HG02623 (cell line): ENCODE results near the gene DUSP2.

Source experiments
- ATAC-seq: cut with Tn5 transposase; IDR thresholded peaks from one replicate; pipeline ENCODE4 v1.9.1; 2021; ENCODE audit warnings: moderate library complexity; ENCODE audit not compliant: unreplicated experiment

The DUSP2 gene

GRCh38 chr2:96116424-96116878 lies 28.8 kb downstream of the DUSP2 start, which contains the start of gene ADRA2B:
TSS of gene ADRA2B (minus strand) at chr2:96116571. CDS start at chr2:96116149, 422 bp downstream.
- peak; percentile 41 for ATAC-seq

- ATAC-seq: no peak
Observed at GRCh38 chr2:96115631-96116423, 29.4 kb downstream of the DUSP2 start.

DNA sequence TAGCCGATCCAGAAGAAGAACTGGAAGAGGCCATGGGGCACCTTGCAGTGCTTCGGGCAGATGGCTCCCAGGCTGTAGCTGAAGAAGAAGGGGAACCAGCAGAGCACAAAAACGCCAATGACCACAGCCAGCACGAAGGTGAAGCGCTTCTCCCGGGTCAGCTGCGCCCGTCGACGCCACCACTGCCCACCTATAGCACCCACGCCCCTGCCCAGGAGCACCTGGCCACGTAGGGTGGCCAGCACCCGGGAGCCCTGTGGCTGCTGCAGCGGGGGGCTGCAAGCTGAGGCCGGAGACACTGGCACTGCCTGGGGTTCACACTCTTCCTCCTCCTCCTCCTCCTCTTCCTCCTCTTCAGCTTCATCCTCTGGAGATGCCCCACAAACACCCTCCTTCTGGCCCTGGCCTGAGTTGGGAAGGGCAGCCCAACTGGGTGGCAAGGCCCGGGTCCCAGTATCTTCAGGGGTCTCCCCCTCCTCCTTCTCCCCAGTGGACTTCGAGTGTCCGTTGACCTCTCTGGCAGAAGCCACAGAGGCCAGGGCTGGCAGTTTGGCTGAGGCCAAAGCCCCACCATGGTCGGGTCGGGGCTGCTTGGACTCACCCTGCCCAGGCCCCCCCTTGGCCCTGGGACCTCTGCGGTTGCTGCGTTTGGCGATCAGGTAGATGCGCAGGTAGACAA lies 30.2 kb downstream of the DUSP2 start:
- no peak for ATAC-seq

- ATAC-seq: no peak
Observed at GRCh38 chr2:96114546-96114902, 30.7 kb downstream of the DUSP2 start.

DNA sequence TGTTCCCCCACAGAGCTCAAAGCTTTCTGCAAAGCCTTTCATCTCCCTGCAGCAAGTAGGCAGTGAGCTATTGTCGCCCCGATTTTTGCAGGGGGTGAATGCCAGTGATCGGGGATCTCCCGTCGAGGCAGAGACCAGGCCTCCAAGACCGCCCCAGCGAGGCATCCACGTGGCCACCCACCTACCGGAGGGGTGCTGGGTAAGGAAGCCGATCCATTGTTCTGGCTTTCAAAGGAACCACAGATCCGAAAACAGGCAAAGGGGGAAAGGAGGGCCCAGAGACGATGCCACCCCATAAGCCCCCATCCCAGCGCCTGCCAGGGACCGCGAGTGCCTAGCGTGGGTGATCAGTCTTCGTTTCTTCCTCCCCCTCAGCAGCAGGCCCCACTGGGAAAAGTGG lies 31.3 kb downstream of the DUSP2 start:
- no peak for ATAC-seq

- no peak for ATAC-seq
Observed at GRCh38 chr2:96113367-96113677, 31.9 kb downstream of the DUSP2 start.

DNA sequence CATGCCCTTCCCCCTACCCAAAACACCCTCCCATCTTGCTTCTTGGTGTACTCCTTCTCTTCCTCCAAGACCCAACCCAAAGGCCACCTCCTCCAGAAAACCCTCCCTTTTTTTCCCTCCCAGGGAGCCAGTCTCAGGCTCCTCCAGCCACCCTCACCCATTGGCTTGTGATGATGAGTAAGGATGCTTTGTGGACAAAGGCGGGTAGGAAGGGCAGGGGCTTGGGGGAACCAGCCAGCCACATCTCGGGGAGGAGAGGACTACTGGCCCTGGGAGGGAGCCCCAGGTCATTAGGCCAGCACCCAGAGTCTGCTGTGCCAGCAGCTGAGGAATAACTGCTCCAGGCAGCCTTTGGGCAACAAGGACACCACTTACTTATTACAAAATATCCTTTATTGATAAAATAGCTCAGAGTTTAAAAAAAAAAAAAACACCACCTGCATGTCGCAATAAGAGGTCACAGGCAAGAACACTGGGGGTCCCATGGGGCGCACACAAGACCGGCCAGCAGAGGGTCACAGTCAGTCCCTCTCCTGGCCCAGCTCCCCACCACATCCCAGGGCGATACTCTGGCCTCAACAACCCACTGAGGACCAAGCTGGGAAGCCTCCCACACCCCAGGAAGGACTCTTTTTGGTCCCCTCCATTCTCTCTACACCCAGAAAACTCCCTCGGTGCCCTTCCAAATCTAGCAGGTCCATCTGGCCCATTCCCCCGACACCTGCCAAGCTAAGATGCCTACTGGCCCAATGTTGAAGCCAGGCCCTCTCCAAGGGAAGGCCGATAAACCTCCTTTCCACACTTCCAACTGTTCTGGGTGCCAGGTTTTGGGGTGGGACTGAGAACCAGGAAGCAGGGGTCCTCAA lies 32.5 kb downstream of the DUSP2 start:
- ATAC-seq: no peak

DNA sequence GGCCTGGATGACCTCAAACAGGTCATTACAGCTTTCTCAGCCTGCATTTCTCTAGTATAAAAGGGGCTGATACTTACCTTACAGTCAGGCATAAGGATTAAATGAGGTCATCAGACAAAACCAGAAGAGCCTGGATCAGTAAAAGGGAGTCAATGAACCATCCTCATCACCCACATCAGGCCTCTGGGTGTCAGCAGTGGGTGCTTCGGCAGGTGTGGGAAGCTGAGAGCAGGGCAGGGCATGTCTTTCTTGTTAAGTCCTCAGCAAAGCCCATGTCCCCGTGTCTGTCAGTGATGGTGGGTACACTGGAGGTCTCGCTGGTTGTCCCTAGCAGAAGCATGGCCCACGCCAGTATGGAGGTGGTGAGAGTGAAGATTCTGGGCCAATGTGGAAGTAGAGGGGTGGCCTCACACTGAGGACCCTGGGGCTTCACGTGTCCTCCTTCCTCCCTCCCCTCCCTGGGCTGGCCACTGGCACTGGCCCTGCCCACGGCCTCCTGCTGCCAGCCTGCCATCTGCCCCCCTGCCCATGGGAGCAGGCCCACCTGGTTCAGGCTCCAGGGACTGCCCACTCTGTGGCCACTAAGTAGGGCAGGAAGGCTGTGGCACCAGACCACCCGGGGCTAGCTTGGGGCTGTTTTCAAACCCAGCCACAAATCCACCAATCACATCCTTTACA lies 33.3 kb downstream of the DUSP2 start:
- no peak for ATAC-seq

- no peak for ATAC-seq
Observed at GRCh38 chr2:96111257-96111640, 34.0 kb downstream of the DUSP2 start.

- no peak for ATAC-seq
Observed at GRCh38 chr2:96110621-96111256, 34.5 kb downstream of the DUSP2 start.

GRCh38 chr2:96109931-96110511 lies 35.2 kb downstream of the DUSP2 start:
- no peak for ATAC-seq

DNA sequence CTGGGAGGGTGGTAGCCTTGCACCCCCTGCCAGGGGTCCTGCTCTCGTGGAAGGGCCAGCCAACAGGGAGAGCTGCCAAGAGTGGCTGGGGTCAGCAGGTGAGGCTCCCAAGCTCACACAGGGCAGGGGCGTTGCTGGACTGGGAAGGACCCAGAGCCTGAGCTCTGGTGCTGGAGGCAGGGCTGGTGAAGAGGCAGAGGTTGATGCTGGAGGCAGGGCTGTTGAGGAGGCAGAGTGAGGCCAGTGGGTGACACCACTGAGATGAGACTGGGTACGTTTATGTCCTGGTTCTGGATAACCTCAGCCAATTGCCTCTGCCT lies 35.9 kb downstream of the DUSP2 start:
- no peak for ATAC-seq

DNA sequence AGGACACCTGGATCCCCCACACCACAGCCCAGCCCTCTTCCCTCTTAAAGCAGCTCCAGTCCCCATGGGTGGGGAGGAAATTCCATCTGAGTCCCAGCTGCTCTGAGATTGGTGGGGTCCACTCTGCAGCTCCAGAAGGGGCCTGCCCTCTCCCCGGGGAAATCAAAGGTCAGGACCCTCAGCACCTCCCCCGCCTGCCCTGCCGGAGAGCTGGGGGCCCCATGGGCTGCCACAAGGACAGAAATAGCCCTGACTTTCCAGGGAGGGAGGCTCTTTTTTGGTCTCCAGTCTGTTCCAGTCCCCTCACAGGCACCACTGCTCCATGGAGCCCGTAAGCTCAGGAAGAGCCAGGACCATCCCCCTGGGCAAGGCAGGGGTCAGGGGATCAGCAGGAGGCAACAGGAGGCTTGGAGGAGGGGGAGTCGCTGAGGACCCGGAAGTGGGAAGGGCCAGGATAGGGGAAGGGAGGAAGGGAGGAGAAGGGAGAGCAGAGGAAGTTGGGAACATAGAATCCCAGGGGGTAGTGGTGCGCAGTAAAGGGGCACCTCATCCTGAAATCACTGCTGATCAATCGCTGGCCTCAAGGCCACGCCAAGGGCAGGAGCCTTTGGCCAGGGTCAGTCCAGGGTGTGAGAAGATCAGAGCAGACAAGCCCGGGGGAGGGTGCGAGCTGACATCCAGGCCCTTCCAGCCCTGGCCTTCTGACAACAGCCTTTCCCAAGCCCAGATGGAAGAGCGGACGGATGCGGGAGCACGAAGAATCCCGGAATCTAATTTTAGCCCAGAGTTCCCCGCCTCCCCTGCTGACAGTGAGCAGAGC lies 36.5 kb downstream of the DUSP2 start:
- ATAC-seq: no peak

GRCh38 chr2:96108151-96108540 lies 37.1 kb downstream of the DUSP2 start:
- no peak for ATAC-seq

- no peak for ATAC-seq
Observed at GRCh38 chr2:96107708-96108065, 37.6 kb downstream of the DUSP2 start.

- no peak for ATAC-seq
Observed at GRCh38 chr2:96106991-96107707, 38.1 kb downstream of the DUSP2 start.

DNA sequence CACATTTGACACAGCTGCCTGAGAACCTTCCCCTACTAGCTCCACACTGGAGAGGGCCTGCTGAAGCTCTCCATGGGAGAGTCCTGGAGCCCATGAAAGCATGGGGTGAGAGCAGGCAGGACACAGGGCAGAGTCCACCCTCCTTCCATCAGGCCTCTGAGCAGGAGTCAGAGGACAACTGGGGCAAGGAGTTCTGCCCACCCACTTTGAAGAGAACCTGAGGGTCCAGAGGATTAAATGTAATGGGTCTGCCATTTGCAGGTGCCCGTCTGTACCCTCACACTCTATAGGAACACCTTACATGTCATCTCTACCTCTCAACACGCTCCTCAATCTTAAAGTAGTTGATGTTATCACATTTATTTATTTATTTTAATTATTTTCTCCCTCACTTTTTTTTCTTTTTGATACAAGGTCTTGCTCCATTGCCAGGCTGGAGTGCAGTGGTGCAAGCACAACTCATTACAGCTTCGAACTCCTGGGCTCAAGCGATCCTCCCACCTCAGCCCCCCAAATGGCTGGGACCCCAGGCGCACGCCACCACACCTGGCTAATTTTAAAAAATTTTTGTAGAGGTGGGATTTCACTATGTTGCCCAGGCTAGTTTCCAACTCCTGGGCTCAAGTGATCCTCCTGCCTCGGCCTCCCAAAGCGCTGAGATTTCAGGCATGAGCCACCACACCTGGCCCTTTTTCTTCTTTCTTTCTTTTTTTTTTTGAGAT lies 39.1 kb downstream of the DUSP2 start:
- ATAC-seq: no peak

- ATAC-seq: no peak
Observed at GRCh38 chr2:96105152-96105915, 39.9 kb downstream of the DUSP2 start.
